GM12878 (cell line): ENCODE measurements around the gene GEMIN7. TPM values are rescaled to one million over a fixed set of nuclear protein-coding genes. Genes with fewer than 3 reads are reported as not detected.

ENCODE experiments used
- ATAC-seq: fragments of 200-7000 bp; cut with Tn5 transposase; 3 replicates; pipeline ENCODE4 v1.9.1; 2020; ENCODE audit warnings: mild to moderate bottlenecking, moderate library complexity
- BruUV-seq: library from RNA; stranded (reverse); fragments of 400-500 nt; replicated peaks from 2 replicates; lab custom pipeline; 2021; lab: Mats Ljungman, UMichigan
- CTCF ChIA-PET: fragments of 300-600 bp; sonication (Branson Sonifier 250); formaldehyde crosslinking; extraction: SDS; loops from one replicate; lab custom pipeline; 2021; ENCODE audit warnings: inconsistent platforms; lab: Yijun Ruan, JAX
- POLR2A ChIA-PET: fragments of 350-600 bp; formaldehyde crosslinking; extraction: SDS; loops from one replicate; lab custom pipeline; 2021; ENCODE audit warnings: inconsistent platforms; lab: Charles Lee
- RAD21 ChIA-PET: fragments of 300-600 bp; sonication (Branson Sonifier 250); formaldehyde crosslinking; loops from one replicate; lab custom pipeline; 2023; ENCODE audit warnings: antibody characterized with exemption; ENCODE audit not compliant: unreplicated experiment; lab: Charles Lee
- SMC1A ChIA-PET: fragments of 300-600 bp; sonication (Branson Sonifier 250); formaldehyde crosslinking; loops from one replicate; lab custom pipeline; 2023; ENCODE audit not compliant: unreplicated experiment, uncharacterized antibody; lab: Charles Lee
- DNase-seq: peaks from one replicate; pipeline ENCODE4 v3.0.0-alpha.2; 2011; ENCODE audit warnings: low read depth, low spot score
- FAIRE-seq: peaks from 3 replicates; lab custom pipeline; 2011; peaks lifted over from hg19 to GRCh38; lab: Jason Lieb, UNC
- H2AFZ ChIP-seq: 2 replicates; pipeline ENCODE4 v1.6.0; 2011; ENCODE audit warnings: low read depth, low read length, control low read depth; ENCODE audit not compliant: control insufficient read depth
- H3K27ac ChIP-seq: 2 replicates; pipeline ENCODE4 v1.5.1; 2011; ENCODE audit warnings: control low read depth; ENCODE audit not compliant: control insufficient read depth, insufficient read depth
- H3K27me3 ChIP-seq, 2 experiments: replicated peaks in 1 of 2; 2 replicates each; pipeline versions ENCODE4 v1.6.0 to v1.6.1; 2011; ENCODE audit warnings: low read length in 1 of 2; ENCODE audit not compliant: control insufficient read depth in 2 of 2, insufficient read depth in 2 of 2
- H3K36me3 ChIP-seq, 2 experiments: 2 replicates each; pipeline ENCODE4 v1.5.1; 2011; ENCODE audit warnings: low read length in 1 of 2; ENCODE audit not compliant: control insufficient read depth in 2 of 2, insufficient read depth in 2 of 2
- H3K4me1 ChIP-seq: 2 replicates; pipeline ENCODE4 v1.6.1; 2011; ENCODE audit warnings: mild to moderate bottlenecking, low read length, moderate library complexity, mixed read lengths; ENCODE audit not compliant: control insufficient read depth, insufficient read depth
- H3K4me2 ChIP-seq: 2 replicates; pipeline ENCODE4 v1.6.0; 2011; ENCODE audit warnings: control low read depth; ENCODE audit not compliant: control insufficient read depth, insufficient read depth
- H3K4me3 ChIP-seq: fragments of 200-600 bp; sonication (generic); 2 replicates; pipeline ENCODE4 v1.5.1; 2016
- H3K79me2 ChIP-seq: 2 replicates; pipeline ENCODE4 v1.6.0; 2011; ENCODE audit warnings: low read length; ENCODE audit not compliant: control insufficient read depth, insufficient read depth
- H3K9ac ChIP-seq: 2 replicates; pipeline ENCODE4 v1.8.0; 2011; ENCODE audit warnings: low read length, control low read depth, mixed read lengths; ENCODE audit not compliant: control insufficient read depth, insufficient read depth
- H3K9me3 ChIP-seq: replicated peaks from 3 replicates; pipeline ENCODE4 v1.5.1; 2011; ENCODE audit warnings: mild to moderate bottlenecking, low read length; ENCODE audit not compliant: control insufficient read depth, insufficient read depth
- H4K20me1 ChIP-seq: 2 replicates; pipeline ENCODE4 v1.6.0; 2011; ENCODE audit not compliant: control insufficient read depth, insufficient read depth
- POLR2A ChIP-seq: IDR thresholded peaks from 2 replicates; pipeline ENCODE4 v1.6.1; 2011; ENCODE audit warnings: low read depth, mild to moderate bottlenecking, low read length
- SMARCA5 ChIP-seq: fragments of 450-650 bp; IDR thresholded peaks from 2 replicates; pipeline ENCODE4 v1.6.1; 2017; ENCODE audit warnings: mild to moderate bottlenecking
- WGBS: methylation state at CpG from one replicate; pipeline ENCODE4 v1.1.6; 2016; ENCODE audit warnings: low lambda C conversion rate; ENCODE audit not compliant: insufficient replicate concordance, insufficient coverage; ENCODE audit errors: missing lambda C conversion rate; 5-methylcytosine and 5-hydroxymethylcytosine counted together
- in situ Hi-C: fragments of 300-500 bp; cut with MboI; formaldehyde crosslinking; loops from 9 replicates; pipeline ENCODE4 v1.14.3; 2018; ENCODE audit warnings: mixed read lengths
- intact Hi-C: fragments of 100-400 bp; cut with micrococcal nuclease; formaldehyde crosslinking; loops from one replicate; pipeline ENCODE4 v1.14.2; 2022; ENCODE audit not compliant: unreplicated experiment
- polyA plus RNA-seq, 11 experiments: library from polyadenylated mRNA; depleted of rRNA in 4 of 11; unstranded in 6 of 11; stranded (reverse) in 5 of 11; fragments of >200 nt; fragmentation: Nextera tagmentation in 4 of 11; fragmentation: Illumina TruSeq in 1 of 11; extraction: Ambion mirVana in 4 of 11; extraction: Trizol in 1 of 11; gene quantifications; 1 replicate in 1 of 11; 2 replicates in 10 of 11; pipeline versions ENCODE4 v1.2.1 to v1.2.3, GENCODE V29; 2011 to 2016; ENCODE audit warnings: inconsistent platforms in 2 of 11, missing spikeins in 2 of 11, low read depth in 1 of 11
- total RNA-seq, 4 experiments: library from RNA; depleted of rRNA in 3 of 4; stranded (reverse); fragments of >200 nt in 3 of 4; fragmentation: Illumina TruSeq in 1 of 4; extraction: Trizol in 1 of 4; gene quantifications; 2 replicates each; pipeline versions ENCODE4 v1.2.1 to v1.2.3, GENCODE V29; 2013 to 2021
- TF ChIP-seq, protein P1 (sequence below): fragments of 450-650 bp; conservative IDR thresholded peaks from 2 replicates; pipeline ENCODE4 v1.6.1; 2017; ENCODE audit warnings: mild to moderate bottlenecking, moderate library complexity

The GEMIN7 gene
- total and polyA plus RNA-seq, 10 of the 15 experiments (the other 5 are each of a cell fraction or from before 2014, with no cell fraction given) = 21.1 to 76.7 (median 44.9) TPM

DNA sequence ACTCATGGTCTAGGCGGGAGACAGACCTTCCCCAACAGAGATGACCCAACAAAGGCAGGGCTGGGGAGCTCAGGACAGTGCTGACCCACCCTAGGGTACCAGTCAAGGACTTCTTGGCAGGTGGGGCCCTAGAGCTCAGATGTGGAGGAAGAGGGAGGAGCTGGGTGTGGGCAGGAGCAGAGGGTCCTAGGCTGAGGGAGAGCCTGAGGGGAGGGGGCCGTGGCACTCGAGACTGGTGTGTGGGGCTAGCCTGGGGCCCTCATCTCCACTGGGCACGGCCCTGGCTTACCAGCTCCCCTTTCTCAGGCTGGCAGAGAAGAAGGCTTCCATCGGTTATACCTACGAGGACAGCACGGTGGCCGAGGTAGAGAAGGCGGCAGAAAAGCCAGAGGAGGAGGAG lies 21.6 kb upstream of the GEMIN7 start (continued):
- TF ChIP-seq, protein P1, sequence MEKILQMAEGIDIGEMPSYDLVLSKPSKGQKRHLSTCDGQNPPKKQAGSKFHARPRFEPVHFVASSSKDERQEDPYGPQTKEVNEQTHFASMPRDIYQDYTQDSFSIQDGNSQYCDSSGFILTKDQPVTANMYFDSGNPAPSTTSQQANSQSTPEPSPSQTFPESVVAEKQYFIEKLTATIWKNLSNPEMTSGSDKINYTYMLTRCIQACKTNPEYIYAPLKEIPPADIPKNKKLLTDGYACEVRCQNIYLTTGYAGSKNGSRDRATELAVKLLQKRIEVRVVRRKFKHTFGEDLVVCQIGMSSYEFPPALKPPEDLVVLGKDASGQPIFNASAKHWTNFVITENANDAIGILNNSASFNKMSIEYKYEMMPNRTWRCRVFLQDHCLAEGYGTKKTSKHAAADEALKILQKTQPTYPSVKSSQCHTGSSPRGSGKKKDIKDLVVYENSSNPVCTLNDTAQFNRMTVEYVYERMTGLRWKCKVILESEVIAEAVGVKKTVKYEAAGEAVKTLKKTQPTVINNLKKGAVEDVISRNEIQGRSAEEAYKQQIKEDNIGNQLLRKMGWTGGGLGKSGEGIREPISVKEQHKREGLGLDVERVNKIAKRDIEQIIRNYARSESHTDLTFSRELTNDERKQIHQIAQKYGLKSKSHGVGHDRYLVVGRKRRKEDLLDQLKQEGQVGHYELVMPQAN = no peak

- DNase-seq (no peak), FAIRE-seq (no peak), ATAC-seq (no peak)
- SMC1A ChIA-PET = interaction anchor here (0.7 to 2.0 kb wide), 9 partner anchors 12 to 280 kb away, joined by 3 to 10 read pairs (median 5); no protein-coding TSS in a partner anchor
- Histone ChIP-seq H4K20me1 (no peaks in the 10 kb centered on the region; the same call in 1 of the 2 replicates), H3K4me1 (no peaks in the 10 kb centered on the region), H3K9me3 (no peaks in the 10 kb centered on the region), H3K27me3 (no peaks in the 10 kb centered on the region), H3K36me3 (peaks cover 29 to 57% of the 10 kb centered on the region in 2 experiments), H3K27ac (no peak overlapping the region), H3K4me3 (no peak overlapping the region), H3K79me2 (no peaks in the 10 kb centered on the region), H2AFZ (no peak overlapping the region), H3K9ac (no peak overlapping the region), H3K4me2 (no peak overlapping the region)
- RAD21 ChIA-PET = interaction anchor here (1.0 to 1.7 kb wide), 14 partner anchors 11 to 282 kb away, joined by 3 to 29 read pairs (median 5); partner anchors contain the start of genes BLOC1S3, CLASRP, KLC3 and TRAPPC6A
- no TSS peak for BruUV-seq
- POLR2A ChIA-PET = interaction anchor here (1.1 to 1.7 kb wide), 3 partner anchors 16 to 69 kb away, joined by 3 to 5 read pairs (median 3); no protein-coding TSS in a partner anchor
- in situ Hi-C loops = loop anchor here (5.0 kb wide), 1 partner anchor 156 kb away; no protein-coding TSS in a partner anchor
- intact Hi-C loops = loop anchor here (1.0 to 2.0 kb wide), 3 partner anchors 41 to 156 kb away; no protein-coding TSS in a partner anchor
- CTCF ChIA-PET = interaction anchor here (1.0 to 5.3 kb wide), 15 partner anchors 9 to 106 kb away, joined by 3 to 70 read pairs (median 6); partner anchors contain the start of gene RELB
- 0 out of 2 replicates have a peak, but pooled peaks have one; percentile 27 for TF ChIP-seq POLR2A
- TF ChIP-seq SMARCA5 = no peak
- WGBS = 90% methylated on average over 13 of the region's 14 CpGs
These were observed 20.4 kb upstream of the GEMIN7 start for GRCh38 chr19:45058622-45059159.
